Activated CD4-positive, alpha-beta T cell treated with anti-CD3 and anti-CD28 coated beads for 1 hour (primary cell): Measurements from ENCODE around the gene NFKBIA.
"Not testable (repeated sequence)": the region's sequence is repeated elsewhere in the genome, so short reads cannot be mapped to it uniquely, and the experiment has no call there.

Experiments used
- DNase-seq: peaks from one replicate; pipeline ENCODE4 v3.0.0-alpha.2; 2020

Gene NFKBIA

GRCh38 chr14:35404449-35405303 lies at the start of gene NFKBIA:
Gene NFKBIA (minus strand): TSS chr14:35404749. CDS start chr14:35404644, 105 bp downstream.
- DNase-seq: peak; percentile 95

- no peak for DNase-seq
Measured at GRCh38 chr14:35446450-35446849, 41.9 kb upstream of the NFKBIA start.

GRCh38 chr14:35444104-35444503 lies 39.6 kb upstream of the NFKBIA start:
- no peak for DNase-seq

GRCh38 chr14:35441160-35441559 lies 36.6 kb upstream of the NFKBIA start:
- DNase-seq: no peak

GRCh38 chr14:35438910-35439713 lies 34.6 kb upstream of the NFKBIA start:
- DNase-seq: no peak

GRCh38 chr14:35438492-35438891 lies 33.9 kb upstream of the NFKBIA start:
- DNase-seq: not testable (repeated sequence)

- no peak for DNase-seq
Measured at GRCh38 chr14:35435177-35435576, 30.6 kb upstream of the NFKBIA start.

- no peak for DNase-seq
Measured at GRCh38 chr14:35433826-35434225, 29.3 kb upstream of the NFKBIA start.

- DNase-seq: no peak
Measured at GRCh38 chr14:35430459-35431199, 26.1 kb upstream of the NFKBIA start.

GRCh38 chr14:35429951-35430350 lies 25.4 kb upstream of the NFKBIA start:
- no peak for DNase-seq

GRCh38 chr14:35425850-35426249 lies 21.3 kb upstream of the NFKBIA start:
- no peak for DNase-seq

GRCh38 chr14:35423621-35424020 lies 19.1 kb upstream of the NFKBIA start:
- no peak for DNase-seq

GRCh38 chr14:35420036-35420811 lies 15.7 kb upstream of the NFKBIA start:
- DNase-seq: no peak

GRCh38 chr14:35419429-35419841 lies 14.9 kb upstream of the NFKBIA start:
- DNase-seq: no peak

GRCh38 chr14:35418093-35418492 lies 13.5 kb upstream of the NFKBIA start:
- DNase-seq: no peak

- DNase-seq: no peak
Measured at GRCh38 chr14:35416108-35416750, 11.7 kb upstream of the NFKBIA start.

GRCh38 chr14:35414365-35414764 lies 9.8 kb upstream of the NFKBIA start:
- no peak for DNase-seq

GRCh38 chr14:35412272-35413056 lies 7.9 kb upstream of the NFKBIA start:
- DNase-seq: no peak

GRCh38 chr14:35410858-35411257 lies 6.3 kb upstream of the NFKBIA start:
- DNase-seq: no peak

- DNase-seq: no peak
Measured at GRCh38 chr14:35409595-35409994, 5.0 kb upstream of the NFKBIA start.

GRCh38 chr14:35408026-35408425 lies 3.5 kb upstream of the NFKBIA start:
- DNase-seq: no peak
